AML-193 (cell line): ENCODE results near the gene DBP.

ENCODE experiments used
- DNase-seq, 2 experiments: peaks; one replicate each; lab custom pipeline; 2025; lab: John Stamatoyannopoulos, UW

The DBP gene

DNA sequence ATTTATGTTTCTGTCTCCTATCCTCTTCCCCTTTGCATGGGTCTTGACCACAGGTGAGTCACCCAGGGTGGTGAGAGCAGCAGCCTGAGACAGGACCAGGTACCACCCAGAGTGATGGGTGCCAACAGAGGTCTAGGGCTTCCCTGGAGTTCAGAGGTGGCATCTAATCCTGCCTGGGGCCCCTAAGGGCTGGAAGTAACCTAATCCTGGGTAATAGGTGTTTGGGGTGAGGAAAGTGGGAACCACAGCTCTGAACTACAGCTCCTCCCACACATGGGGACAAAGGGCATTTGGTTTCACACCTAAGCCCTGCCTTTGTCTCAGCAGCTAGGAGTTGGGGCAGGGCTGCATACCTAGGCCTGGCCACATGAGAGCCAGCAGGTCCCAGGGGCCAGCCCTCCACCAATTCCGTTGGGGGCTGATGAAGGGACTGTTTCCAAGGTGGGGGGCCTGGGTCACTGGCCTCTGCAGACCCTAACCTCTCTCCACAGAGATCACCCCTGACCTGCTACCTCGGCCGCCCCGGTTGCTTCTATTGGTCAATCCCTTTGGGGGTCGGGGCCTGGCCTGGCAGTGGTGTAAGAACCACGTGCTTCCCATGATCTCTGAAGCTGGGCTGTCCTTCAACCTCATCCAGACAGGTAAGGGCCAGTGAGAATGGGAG lies 9.8 kb downstream of the DBP start:
- no peak for DNase-seq

DNA sequence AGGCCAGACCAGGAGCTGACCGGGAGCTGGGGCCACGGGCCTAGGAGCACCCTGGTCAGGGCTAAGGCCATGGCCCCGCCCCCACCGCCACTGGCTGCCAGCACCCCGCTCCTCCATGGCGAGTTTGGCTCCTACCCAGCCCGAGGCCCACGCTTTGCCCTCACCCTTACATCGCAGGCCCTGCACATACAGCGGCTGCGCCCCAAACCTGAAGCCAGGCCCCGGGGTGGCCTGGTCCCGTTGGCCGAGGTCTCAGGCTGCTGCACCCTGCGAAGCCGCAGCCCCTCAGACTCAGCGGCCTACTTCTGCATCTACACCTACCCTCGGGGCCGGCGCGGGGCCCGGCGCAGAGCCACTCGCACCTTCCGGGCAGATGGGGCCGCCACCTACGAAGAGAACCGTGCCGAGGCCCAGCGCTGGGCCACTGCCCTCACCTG lies 11.3 kb downstream of the DBP start:
- no peak for DNase-seq

DNA sequence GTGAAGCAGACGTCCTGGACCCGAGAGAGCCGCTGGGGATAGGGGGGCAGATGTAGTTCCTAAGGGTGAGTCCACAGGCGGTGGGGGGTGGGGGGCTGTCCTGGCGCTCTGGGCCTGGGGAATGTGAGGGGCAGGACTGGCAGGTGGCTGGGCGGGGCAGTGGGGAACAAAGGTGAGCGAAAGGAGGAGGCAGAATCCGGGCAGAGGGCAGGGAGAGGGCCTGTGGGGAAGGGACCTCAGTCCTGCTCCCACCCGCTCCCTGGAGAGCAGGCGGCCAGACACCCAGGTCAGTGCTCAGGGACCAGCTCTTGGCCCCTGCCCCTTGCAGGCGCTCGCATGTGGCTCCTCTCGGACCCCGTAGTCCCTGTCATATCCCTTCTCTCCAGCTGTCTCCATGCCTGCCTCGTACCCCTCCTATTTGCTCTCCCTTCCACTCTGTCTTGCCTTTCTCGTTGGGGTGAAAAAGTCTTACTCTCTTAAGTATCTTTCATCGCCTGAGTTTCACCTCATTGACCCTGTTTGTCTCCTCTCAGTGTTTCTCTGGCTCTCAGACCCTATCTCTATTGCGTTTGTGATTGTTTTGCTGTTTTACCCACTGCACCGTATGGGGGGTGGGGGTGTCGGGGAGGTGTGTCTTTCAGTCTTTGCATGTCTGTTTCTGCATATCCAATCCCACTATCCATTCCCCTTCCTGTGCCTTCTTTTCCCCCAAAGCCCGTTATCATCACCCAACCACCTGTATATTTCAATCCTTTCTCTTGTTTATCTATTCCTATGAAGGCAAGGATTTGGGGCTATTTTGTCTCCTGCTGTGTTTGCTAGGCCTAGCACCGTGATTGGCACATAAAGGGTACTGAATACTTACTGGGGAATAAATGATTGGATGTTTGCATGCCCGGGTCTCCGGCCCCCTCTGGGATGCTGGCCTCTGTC lies 12.1 kb downstream of the DBP start:
- no peak for DNase-seq

DNA sequence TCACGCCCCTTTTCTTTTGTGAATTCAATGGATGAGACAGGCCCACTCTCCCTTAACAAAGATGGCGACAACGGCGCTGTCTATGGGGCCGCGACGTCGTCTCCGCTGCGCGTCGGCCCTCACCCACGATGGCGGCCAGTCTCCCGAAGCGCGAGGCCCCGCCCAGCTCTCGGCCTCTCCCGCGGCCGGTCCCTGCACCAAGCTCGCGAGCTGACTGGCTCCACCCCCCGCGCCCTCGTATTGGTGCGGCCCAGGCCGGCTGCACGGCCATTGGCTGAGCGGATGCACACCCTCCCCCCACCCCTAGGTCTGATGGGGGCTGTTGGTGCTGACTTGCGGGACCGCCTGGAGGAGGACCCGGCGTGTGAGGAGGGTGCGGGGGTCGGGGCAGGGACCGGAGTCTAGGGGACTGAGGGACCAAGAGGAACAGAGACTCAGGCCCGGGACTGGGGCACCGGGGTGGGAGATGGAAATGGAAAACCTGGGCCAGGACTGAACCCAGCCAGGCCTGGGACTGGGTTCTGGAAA lies 13.0 kb downstream of the DBP start:
- DNase-seq: peak; percentile 81 to 84

DNA sequence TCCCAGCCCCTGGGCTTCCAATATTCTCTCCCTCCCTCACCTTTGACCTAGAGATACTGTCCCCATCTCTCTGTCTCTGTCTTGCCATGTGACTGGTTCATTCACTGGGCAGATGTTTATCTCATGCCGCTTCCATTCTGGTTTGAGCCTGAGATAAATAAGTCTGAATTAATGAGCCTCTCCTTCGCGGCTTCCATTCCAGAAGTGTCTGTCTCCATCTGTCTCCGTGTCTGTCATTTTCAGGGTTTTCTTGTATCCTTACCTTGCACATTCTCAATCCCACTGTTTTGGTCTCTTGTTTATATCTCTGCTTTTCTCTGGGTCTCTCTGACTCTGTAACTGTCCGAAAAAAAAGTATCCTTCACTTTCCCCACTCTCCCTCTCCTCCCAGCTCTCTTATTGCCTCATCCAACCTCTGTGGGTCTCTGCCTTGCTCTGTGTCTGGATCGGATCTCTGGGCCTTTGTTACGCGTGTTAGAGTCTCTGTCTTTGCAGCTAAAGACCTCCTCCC lies 13.6 kb downstream of the DBP start:
- DNase-seq: no peak

DNA sequence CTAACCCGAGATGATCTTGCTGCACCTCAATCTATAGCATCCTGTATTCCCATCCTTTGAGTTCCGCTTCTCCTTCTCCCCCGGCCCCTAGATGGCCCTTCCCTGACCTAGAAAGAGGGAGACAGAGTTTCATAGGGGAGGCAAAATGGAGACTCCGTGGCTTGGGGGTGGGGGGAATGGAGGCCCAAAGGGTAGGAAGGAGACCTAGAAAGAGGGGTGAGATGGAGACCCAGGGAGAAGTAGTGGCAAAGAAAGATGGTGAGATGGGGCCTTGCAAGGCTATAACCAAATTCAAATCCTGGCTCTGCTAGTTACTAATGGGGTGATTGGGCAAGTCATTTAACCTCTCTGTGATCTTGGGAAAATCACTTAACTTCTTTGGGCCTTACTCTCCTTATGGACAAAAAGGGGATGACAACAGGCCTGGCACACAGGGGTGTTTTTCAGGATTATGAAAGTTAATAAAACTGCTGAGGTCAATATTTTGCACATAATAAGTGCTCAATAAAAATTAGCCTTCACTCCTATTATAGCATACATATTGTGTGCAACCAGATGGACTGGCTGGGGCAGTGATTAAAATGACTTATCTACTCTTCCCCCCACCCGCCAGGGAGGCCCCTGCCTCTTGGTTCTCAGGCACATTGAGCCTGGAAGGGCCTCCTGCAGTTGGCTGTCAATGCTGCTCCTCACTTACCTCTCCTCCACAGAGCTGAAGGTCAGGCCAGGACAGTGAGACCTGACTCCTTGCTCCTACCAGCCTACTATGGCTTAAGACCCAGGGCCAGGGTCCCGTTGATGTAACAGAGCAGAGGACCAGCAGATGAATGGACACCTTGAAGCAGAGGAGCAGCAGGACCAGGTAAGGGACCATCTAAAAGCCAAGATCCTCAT lies 17.2 kb downstream of the DBP start:
- no peak for DNase-seq

DNA sequence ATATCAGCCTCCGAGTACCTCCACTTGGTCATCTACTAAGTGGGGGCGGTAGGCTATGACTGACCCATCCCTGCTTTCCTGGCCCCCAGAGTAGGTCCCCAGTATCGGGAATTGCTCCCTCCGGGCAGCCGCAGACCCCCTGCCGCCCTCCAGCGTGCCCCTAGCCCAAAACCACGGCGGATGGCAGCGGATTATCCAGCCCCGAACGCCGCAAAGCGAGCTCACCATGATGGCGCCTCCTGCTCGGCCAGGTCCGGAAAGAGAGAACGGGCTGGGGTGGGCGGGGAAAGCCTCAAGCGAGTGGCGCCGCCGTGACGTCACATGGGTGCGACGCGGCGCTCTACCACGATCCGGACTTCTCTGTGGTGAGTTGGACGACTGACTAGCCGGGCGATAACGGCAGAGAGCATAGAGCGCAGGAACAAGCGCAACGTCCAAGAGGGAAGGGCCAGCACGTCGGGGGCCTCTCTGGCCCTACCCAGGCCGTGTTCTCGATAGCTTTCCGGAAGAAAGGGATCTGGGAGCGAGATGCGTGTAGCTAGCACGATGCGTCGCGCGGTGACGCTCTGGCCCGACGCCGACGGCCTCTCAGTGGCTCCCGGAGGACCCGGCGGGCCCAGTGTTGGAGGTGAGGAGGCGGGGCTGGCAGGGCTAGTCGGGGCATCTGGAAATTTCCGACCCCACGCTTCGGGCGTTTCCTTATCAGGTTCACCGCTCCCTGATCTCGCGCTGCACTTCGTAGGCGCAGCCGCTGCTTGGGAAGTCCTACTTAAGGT lies 18.1 kb downstream of the DBP start, which contains the start of the genes RPL18 and SPHK2:
Gene RPL18, minus strand, starts transcription at position 263 of the 776 bp plus-strand sequence. Its CDS starts 35 bp downstream, at position 228.
Gene SPHK2, plus strand, starts transcription at position 591 of the 776 bp plus-strand sequence. CDS start 1,009 bp downstream, outside the sequence.
- DNase-seq: peak; percentile 98 to 99

DNA sequence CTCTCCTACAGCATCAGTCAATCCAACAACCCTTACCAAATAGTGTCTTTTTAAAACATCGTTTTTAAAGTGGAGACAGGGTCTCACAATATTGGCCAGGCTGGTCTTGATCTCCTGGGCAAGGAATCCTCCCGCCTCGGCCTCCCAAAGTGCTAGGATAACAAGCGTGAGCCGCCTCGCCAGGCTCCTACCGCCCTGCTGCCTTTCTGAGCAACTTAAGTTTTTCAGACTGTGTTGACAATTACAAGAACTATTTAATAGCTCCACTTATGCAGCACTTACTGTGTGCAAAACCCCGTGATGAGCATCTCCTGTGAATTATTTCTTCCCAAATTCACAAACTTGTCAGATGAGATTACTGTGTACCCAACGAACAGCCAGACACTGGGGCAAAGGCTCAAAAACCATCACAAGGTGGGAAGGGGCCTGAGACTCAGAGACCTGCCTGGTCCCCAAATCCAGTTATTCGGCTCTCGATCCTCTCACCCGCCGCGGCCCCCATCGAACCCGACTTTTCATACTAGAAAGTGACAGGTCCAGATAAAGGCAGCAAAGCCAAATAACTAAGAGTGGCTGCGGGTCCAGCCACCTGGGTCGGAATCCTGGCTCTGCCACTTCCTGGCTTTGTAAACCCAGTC lies 18.8 kb downstream of the DBP start:
- no peak for DNase-seq

GRCh38 chr19:48617146-48617937 lies 19.8 kb downstream of the DBP start:
- DNase-seq: no peak

- no peak for DNase-seq
These were observed 20.6 kb downstream of the DBP start for GRCh38 chr19:48616491-48617056.

DNA sequence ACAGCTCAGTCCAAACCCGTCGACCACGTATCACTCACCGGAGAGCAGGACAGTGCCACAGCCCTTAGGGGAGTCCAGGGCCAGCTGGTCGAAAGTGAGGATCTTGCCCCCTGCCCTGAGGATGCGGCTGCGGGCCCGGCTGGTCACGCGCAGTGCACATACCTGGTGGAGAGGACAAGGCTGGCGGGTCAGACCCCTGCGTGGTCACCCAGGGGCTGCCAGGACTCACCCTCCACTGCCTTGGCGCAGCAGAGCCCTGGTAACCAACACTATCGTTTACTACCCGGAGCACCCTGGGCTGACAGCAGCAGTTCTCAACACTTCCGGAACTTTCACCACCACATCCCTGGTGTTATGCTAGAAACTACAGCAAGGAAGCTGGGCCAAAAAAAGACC lies 21.1 kb downstream of the DBP start:
- DNase-seq: no peak

DNA sequence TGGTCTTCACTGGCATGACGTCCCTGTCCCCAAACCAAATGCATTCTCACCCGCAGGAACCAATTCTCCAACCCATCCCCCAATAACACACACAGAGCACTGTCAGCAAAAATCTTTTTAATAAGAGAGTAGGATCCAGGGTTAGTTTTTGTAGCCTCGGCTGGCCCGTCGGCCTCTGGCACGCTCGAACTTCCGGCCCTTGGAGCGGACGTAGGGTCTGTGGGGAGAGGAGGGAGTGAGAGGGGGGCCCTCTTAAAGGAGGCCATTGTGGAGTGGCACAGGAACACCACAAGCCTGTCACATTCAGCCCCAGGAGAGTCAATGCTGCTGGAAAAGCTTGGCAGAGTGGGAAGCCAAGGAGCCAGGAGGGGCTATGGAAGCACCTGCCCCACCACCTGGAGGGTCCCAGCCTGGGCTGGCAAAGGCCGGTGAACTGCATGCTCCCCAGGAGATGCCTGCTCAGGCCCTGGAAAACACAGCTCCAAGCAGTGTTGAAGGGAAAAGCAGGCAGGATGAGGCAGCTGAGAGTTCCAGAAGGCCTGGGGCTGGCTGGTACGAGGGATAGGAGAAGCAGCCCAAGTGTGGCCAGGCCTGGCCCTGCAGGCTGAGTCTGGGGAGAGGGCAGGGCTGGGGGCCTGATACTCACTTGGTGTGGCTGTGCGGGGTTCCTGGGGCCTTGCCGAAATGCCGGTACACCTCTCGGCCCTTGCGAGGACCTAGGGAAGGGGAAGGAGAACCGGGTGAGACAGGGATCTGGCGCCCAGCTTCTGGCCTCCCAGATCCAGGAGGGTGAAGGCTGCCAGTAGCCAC lies 21.7 kb downstream of the DBP start:
- no peak for DNase-seq

DNA sequence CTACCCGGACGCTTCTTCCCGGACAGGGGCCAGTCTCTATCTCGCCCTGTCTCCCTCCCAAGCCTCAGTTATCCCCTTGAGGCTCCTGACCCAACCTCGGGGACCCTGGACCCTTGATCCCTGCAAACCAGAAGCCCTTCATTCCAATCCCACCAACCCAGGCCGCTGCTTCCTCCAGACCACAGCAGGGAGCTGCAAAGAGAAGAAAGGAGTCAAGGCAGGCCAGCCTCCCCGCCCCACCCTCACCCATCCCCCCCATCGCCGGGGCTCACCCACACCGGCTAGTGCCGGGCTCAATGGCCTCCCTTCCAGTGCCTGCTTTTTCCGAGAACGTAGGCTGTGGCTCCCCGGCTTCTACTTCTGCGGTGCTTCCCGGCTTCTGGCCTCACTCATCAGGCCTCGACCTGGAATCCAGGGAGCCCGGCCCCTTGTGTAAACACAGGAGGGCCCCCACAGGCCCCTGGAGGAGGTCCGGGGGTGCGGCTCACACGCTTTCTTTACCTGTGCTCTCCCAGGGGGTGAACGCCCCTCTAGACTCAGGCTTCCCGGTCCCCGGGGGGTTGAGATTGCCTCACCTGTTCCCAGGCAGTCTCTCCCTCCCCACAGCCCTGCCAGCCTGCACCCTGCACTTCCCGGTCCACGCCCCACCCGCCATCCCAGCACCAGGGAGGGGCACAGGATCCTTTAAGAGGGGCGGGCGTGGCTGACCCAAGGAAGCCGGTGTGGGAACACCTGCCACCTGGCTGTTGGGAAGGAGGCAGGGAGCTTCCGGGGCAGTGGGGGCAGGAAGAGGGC lies 22.5 kb downstream of the DBP start, which contains the start of gene FAM83E:
Gene FAM83E, minus strand, starts transcription at position 641 of the 795 bp plus-strand sequence. CDS start 1,704 bp downstream, outside the sequence.
- DNase-seq: no peak

DNA sequence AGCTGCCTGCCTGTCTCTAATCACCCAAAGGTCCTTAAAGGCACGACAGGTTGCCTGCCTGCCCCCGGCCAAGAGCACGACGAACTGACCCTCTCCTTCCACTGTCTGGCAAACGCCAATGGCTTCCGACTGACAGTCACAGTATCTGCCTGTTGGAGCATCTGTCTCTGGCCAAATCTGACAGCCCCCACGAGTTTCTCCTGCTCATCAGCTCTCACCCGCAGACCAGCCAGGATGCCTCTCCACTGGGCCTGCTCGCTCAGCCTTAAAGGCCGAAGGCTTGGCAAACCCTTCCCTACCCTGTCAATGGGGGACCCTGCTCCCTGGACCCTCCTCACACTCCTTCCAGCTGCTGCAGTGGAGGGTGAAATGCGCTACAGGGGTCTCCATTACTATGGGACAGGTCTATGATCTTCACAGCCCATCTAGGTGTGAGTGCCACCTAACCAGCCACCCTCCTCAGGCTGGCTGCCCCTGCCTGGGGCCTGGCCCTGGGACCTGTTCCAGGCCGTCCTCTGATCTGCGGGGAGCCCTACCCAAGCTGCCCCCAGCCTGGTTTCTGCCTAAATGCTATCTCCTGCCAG lies 23.2 kb downstream of the DBP start:
- no peak for DNase-seq

- DNase-seq: no peak
These were observed 23.9 kb downstream of the DBP start for GRCh38 chr19:48613024-48613851.

DNA sequence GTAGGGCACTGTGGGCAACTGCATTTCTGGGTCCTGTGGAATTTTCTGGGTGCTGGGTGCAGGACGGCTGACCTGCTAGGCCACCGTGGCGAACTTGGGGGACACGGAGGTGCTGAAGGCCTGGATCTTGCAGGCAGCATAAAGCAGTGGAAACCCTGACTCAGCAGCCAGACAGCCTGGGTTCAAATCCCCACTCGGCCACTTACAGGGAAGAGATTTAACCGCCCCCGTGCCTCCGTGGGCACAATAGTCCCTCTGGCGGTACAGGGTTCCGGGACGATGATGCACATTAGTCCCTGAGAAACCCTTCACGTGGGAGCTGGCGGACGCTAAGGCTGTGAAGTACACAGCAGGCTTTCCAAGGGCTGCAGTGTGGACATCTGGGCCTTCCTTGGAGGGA lies 25.3 kb downstream of the DBP start:
- DNase-seq: no peak
